ENCODE measurements around the gene RELA. TPM values are rescaled to one million over a fixed set of nuclear protein-coding genes. Genes with fewer than 3 reads are reported as not detected.

Gene RELA
- total and polyA plus RNA-seq, 2 of the 13 experiments (the other 11 are each of a cell fraction or from before 2014, with no cell fraction given): 21.4 to 40.5 TPM

- TF ChIP-seq EP300 (IDR thresholded peaks at IDR 0.05; ENCODE audit: low read depth in 2 of 2, low read length in 2 of 2): no peak
- TF ChIP-seq EP300 (CRISPR knock-in tag; IDR thresholded peaks at IDR 0.05; ENCODE audit: borderline replicate concordance): no peak
- peak; percentile 13; the same call in 1 of the 2 replicates for TF ChIP-seq ZFY (CRISPR knock-in tag; IDR thresholded peaks at IDR 0.05)
- peak; percentile 69; the same call in 1 of the 2 replicates for TF ChIP-seq ZNF687 (CRISPR knock-in tag; IDR thresholded peaks at IDR 0.05)
- TF ChIP-seq ZNF207 (IDR thresholded peaks at IDR 0.05; ENCODE audit: borderline replicate concordance): no peak
- no peak for TF ChIP-seq NONO (IDR thresholded peaks at IDR 0.05)
- no peak for TF ChIP-seq NONO (CRISPR knock-in tag; conservative IDR thresholded peaks at IDR 0.05)
- no peak for TF ChIP-seq SRSF1 (optimal IDR thresholded peaks at IDR 0.05; ENCODE audit: low read depth, low read length)
- TF ChIP-seq ERF (CRISPR knock-in tag; IDR thresholded peaks at IDR 0.05): no peak
- peak; percentile 79 for TF ChIP-seq TFDP2 (CRISPR knock-in tag; IDR thresholded peaks at IDR 0.05)
- no peak for TF ChIP-seq ATF3 (CRISPR knock-in tag; IDR thresholded peaks at IDR 0.05)
- no peak for TF ChIP-seq KLF6 (CRISPR knock-in tag; IDR thresholded peaks at IDR 0.05)
- no peak for TF ChIP-seq REXO4 (CRISPR knock-in tag; IDR thresholded peaks at IDR 0.05; ENCODE audit: borderline replicate concordance)
- TF ChIP-seq HOXA3 (CRISPR knock-in tag; IDR thresholded peaks at IDR 0.05): no peak; the same call in none of the 2 replicates
- TF ChIP-seq, protein P1, sequence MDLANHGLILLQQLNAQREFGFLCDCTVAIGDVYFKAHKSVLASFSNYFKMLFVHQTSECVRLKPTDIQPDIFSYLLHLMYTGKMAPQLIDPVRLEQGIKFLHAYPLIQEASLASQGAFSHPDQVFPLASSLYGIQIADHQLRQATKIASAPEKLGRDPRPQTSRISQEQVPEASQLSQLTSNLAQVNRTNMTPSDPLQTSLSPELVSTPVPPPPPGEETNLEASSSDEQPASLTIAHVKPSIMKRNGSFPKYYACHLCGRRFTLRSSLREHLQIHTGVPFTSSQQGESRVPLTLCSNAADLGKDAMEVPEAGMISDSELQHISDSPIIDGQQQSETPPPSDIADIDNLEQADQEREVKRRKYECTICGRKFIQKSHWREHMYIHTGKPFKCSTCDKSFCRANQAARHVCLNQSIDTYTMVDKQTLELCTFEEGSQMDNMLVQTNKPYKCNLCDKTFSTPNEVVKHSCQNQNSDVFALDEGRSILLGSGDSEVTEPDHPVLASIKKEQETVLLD (CRISPR knock-in tag; IDR thresholded peaks at IDR 0.05; ENCODE audit: low read depth): no peak; the same call in 1 of the 2 replicates
- TF ChIP-seq ZZZ3 (CRISPR knock-in tag; IDR thresholded peaks at IDR 0.05; ENCODE audit: borderline replicate concordance): no peak
- TF ChIP-seq E2F5 (CRISPR knock-in tag; conservative IDR thresholded peaks at IDR 0.05): 0 out of 2 replicates have a peak, but pooled peaks have one; percentile 33
- no peak for TF ChIP-seq ZNF180 (CRISPR knock-in tag; IDR thresholded peaks at IDR 0.05; ENCODE audit: borderline replicate concordance, low read depth)
- no peak for TF ChIP-seq FOXJ3 (CRISPR knock-in tag; IDR thresholded peaks at IDR 0.05; ENCODE audit: borderline replicate concordance)
- TF ChIP-seq, protein P2, sequence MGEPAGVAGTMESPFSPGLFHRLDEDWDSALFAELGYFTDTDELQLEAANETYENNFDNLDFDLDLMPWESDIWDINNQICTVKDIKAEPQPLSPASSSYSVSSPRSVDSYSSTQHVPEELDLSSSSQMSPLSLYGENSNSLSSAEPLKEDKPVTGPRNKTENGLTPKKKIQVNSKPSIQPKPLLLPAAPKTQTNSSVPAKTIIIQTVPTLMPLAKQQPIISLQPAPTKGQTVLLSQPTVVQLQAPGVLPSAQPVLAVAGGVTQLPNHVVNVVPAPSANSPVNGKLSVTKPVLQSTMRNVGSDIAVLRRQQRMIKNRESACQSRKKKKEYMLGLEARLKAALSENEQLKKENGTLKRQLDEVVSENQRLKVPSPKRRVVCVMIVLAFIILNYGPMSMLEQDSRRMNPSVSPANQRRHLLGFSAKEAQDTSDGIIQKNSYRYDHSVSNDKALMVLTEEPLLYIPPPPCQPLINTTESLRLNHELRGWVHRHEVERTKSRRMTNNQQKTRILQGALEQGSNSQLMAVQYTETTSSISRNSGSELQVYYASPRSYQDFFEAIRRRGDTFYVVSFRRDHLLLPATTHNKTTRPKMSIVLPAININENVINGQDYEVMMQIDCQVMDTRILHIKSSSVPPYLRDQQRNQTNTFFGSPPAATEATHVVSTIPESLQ (CRISPR knock-in tag; conservative IDR thresholded peaks at IDR 0.05): no peak
These were observed 24.8 kb downstream of the RELA start, which contains the start of gene SIPA1 (continued) for GRCh38 chr11:65637794-65638419.

Measured in HepG2 (cell line).